Fibroblast of upper back skin (primary cell): ENCODE results near the gene IGFBP4.

Source experiments
- DNase-seq: peaks from one replicate; pipeline ENCODE4 v3.0.0-alpha.2; 2013

IGFBP4 gene

DNA sequence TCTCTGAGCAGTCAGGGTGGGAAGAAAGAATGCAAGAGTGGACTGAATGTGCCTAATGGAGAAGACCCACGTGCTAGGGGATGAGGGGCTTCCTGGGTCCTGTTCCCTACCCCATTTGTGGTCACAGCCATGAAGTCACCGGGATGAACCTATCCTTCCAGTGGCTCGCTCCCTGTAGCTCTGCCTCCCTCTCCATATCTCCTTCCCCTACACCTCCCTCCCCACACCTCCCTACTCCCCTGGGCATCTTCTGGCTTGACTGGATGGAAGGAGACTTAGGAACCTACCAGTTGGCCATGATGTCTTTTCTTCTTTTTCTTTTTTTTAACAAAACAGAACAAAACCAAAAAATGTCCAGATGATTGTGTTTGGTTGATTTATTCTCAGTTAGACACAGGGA is 14.1 kb downstream of the IGFBP4 start:
- DNase-seq = no peak

DNA sequence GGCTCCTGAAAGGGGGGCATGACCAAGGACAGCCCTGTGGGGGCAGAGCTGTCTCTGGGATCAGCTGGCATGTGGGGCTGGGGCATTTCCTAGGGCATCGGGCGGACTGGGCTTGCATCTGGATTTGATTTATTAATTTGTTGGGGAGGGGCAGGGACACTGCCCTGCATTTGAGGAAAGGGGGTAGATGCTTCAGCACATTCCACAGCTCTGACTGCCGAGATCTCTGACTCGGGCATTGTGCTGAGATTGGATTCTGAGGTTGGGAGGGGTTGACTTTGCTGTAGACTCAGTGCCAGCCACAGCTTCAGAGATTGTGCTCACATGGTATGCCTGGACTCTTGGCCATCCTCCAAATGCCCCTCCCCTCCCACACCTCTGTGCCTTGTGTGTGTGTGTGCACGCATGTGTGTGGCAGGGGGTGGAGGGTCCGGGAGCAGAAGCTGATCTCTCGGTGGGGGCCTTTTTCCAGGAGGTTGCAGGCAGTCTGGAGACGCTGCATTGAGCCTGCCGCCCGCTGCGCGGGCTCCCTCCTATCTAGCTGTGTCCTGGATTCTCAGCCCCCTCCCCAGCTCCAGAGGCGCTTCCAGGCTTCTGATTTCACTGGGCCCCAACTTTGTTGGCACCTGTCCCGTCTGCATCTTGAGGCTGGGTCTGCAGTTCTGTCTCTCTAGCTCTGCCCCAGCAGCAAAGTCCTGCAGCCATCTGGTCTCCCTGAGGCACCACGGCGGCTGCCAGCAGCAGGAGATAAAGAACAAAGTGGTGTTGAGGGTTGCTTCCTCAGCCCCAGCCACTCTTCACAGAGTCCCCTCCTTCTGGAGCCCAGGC is 14.9 kb downstream of the IGFBP4 start:
- DNase-seq = peak; percentile 95

DNA sequence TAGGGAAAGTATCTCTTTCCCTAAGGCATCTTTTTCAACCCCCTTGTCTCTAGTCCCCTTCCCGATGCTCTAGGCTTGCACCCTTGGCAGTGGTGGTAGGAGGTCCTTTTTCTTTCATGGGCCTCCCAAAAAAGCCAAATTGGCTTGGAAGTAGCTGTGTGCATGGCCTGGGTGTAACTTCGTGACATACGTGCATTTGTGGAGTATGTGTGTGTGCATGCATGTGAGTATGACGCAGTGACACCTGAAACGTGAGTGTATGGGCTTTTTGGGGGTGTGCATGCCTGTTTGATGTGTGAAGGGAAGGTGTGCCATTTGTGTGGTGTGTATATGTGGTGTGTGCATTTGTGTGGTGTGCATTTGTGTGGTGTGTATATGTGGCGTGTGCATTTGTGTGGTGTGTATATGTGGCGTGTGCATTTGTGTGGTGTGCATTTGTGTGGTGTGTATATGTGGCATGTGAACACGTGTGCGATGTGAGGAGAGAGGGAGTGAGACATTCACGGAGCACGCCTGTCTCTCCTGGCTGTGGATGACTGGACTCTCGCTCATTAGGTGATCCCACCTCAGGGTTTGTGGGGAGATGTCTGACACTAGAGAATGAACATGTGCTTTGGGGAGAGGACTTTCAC is 15.7 kb downstream of the IGFBP4 start:
- DNase-seq = no peak

DNA sequence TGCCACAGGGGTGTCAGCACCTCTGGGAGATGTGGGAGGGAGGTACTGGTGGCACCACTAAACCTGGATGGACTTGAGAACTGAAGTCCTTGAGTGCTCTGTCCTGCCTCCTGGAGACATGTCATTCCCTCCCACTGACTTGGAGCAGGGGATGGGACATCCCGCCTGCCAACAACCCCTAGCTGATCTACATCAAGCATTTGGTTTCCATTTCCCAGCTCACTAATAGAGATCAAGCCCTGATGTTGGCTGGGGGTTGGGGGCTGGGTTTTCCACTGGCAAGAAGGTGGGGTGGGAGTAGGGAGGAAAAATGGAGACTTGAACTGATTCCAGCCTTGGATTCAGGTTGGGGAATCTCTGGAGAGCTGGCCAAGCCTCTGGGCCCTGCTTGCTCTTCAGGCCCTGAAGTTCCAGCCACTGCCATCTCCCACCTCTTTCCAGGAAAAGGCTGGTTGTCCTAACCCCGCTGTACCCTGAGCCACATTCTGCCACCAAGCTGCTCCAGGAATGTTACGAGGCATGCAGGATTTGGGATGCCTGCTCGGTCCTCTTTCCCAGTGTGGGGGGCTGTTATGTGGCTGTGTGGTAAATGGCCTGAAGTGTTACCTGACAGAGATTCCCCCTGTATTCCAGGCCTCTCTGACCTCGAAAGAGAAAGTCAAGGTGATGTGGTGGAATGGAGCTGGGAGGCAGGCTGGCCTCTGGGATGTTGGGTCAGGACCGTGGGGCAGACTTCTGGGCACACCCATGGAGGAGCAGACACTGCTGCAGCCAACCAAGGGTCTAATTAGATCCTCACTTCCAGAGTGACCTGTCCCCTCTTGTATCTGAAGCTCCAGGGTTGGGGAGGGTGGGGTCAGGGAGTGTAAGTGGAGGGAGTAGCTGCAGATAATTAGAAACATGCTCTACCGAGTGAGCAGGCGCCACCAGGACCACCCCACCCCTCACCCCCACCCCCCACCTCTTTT is 16.7 kb downstream of the IGFBP4 start:
- peak; percentile 56 for DNase-seq

DNA sequence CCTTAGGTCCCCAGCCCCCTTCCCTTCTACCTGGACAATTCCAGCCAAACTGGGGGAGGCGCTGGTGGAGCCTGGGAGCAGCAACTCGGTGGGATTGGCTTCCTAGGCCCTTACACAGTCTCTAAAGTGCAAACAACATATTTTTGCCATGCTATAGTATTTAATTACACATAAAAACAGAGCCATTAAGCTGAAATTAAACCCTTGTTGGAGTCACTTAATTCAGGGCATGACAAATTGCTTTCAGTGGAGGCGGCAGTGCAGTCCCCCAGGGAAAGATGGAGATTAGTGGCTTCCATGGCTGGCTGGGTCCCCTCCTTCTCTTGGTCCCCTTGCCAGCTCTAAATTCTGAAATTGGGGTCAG is 17.3 kb downstream of the IGFBP4 start:
- no peak for DNase-seq

DNA sequence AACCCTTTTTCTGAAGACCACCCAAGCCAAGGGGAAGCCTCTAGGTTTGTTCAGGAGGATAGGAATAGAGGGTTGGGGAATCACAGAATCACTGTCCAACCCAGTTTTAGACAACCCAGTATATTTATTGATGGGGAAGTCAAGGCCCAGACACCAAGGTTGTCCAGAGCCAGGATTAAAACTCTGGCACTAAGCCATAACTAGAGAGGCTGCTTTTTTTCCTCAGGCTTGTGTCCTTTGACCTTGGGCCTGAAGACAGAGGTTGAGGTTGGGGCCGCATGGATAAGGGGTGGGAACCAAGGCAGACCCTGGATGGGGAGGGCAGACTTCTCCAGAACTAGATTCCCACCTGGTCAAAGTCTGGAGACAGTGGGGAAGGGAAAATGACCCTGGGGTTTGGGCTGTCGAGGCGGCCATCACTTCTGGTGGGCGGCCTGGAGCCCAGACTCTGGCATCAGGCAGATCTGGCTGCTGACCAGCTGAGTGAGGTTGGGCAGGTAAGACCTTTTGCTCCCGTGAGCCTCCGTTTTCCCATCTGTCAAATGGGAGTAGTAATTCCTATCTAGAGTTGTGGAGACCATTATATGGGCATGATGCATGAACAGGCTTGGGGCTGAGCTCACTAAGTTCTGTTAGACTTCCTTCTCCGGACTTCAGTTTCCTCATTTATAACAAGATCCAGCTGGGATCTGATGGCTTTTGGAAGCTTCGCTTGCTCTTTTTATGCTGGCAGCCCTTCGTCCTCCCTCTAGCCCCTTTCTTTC is 17.9 kb downstream of the IGFBP4 start:
- DNase-seq = peak; percentile 68

DNA sequence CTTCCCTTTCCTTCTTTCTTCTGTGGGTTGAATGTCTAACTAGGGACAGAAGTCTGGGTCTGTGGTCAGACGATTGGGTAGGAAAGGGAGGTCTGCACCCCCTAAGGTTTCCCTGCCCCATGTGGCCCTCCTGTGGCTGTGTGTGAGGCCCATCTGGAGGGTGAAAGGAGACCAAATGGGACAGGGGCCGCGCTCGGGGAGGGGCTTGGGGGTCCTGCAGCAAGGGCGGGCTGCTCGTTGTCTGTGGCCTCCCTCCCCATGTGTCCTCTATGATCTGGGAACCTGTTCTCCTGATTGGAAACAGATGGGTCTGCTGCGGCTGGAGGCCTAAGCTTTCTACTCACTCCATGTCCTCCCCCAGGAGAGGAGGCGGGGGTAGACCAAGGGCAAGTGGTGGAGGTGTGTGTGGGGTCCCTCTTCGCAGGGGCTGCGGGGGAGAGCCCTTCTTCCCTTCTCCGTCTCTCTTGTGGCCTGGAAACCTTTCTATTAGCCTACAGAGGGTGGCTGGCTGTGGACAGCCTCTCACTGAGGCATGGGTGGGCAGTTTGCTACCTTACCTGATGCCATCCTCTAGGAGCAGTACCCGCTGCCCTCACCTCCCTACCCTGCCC is 18.6 kb downstream of the IGFBP4 start:
- peak; percentile 73 for DNase-seq

DNA sequence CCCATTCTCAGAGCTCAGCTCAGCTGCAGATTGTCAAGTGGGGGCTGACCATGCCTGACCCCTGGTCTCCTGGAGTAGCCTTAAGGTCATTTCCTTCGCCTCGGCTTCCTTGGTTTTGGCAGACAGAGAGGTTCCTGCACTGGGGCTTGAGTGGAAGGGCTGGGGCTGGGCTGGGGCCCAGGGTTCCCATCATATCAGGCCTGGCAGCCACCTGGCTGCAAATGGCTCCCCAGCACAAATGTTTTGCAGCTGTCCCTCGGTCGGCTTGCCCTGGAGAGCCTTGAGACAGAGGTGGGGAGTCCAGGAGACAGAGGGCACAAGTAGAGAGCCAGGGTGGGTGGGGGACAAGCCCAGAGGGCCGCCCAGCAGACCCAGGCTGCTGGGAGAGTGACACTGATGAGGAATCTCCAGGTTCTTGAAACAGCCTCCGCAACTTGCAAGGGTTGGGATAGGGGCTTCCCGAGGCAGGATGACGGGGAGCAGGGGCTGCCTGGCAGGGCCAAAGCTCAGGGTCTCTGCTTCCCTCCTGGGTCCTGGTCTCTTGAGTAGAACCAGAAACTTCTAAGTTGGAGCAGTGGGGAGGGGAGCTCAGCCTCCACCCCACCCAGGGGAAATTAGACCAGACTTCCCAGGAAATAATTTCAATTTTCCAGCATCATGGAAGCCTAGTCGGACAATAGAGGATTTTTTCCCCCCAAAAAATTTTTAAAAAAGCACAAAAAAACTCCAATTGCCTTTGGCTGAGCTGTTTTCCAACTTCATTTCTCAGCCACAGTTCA is 19.3 kb downstream of the IGFBP4 start:
- DNase-seq = no peak

DNA sequence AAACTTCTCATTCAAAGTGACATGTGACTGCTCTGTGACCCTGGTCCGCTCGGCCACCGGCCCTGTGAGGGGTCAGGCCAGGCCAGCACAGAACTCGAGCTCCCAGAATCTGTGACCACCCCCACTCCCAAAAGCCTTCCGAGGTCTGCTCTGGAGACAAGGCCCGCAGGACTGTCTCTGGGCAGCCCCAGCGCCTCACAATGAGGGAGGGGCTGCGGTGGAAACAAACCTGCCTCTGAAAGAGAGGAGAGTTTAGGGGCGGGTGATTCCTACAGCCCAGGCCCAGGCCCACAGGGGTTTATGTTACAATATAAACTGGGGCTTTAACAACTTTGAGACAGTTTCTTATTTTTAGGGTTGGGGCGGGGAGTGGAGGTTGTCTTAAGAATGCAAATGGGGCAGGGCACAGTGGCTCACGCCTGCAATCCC is 19.9 kb downstream of the IGFBP4 start:
- DNase-seq = no peak

DNA sequence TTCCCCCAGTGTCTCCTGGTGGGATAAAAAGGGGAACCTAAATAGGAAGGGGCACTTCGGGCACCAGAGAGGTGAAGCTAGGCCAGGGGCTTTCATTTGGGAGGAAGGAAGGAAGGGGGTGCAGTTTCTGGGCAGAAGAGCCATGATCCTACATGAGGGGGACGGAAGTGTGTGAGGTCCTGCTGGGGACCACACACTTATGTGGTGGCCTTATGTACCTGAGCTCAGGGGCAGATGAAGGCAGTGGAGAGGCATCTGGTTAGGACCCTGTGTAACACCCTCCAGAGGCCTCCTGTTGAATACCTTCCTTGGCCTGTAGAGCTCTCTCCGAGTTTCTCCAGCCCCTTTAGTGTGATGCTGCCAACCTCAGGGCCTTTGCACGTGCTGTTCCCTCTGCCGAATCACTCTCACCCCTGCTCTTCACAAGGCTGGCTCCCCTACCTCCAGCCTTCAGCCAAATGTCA is 21.2 kb downstream of the IGFBP4 start:
- DNase-seq = no peak

DNA sequence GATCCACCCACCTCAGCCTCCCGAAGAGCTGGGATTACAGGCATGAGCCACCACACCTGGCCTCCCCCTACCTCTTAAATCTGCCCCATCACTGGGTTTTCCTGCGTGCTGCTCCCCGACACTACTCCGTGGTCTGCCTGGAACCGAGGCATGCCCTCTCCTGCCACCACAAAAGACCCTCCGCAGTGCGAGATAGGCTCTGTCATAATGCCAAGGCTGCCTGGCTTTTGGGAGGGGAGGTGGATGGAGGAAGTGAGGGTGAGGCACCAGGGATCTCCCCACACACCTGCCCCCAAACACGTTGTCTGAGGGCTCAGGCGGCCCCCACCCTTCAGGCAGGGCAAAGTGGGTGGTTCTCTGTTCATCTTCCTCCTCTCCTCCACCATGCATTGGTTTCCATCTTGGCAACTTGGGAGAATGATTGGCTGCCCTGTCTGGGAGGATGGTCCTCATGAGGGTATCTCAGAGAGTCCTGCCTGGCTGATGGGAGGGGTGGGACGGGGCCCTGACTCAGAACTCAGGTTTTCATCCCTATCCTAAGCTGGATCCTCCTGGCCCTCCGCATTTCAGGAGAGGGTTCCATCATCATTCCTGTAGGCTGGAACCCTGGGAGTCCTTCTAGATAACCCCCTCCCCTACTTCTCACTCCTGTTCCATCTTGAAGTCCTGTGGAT is 23.2 kb downstream of the IGFBP4 start:
- no peak for DNase-seq

DNA sequence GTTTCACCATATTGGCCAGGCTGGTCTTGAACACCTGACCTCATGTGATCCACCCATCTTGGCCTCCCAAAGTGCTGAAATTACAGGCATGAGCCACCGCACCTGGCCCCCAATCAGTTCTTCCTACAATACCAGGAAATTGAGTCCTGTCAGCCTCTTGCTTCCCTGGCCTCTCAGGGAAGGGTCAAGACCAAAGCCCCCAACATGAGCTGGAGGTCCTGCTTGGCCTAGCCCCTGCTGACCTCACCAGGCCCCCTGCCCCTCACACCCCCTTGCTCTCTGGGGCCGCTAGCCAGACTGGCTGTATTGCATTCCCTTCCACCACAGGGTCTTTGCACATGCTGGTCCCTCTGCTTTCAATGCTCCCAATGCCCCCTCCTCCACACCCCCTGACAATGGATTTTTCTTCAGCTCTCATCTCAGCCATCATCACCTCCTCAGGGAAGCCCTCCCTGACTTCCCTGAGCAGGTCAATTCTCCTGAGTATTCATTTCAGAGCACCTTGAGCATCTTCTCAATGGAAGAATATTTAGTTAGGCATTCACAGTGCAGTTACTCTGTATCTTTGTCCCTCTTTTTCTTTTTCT is 24.1 kb downstream of the IGFBP4 start:
- no peak for DNase-seq

DNA sequence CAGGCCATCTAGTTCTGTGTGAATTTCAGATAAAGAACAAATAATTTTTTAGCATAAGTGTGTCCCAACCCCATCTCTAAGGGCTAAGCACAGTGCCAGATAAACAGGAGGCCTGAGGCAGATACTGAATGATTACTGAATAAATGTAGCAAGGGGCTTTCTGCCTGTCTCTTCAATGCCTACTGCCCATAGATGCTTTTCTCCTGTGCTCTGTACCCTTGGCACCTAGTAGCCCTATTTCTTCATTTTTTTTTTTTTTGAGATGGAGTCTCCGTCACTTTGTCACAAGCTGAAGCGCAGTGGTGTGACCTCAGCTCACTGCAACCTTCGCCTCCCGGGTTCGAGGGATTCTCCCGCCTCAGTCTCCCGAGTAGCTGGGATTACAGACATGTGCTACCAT is 25.3 kb downstream of the IGFBP4 start:
- DNase-seq = no peak

DNA sequence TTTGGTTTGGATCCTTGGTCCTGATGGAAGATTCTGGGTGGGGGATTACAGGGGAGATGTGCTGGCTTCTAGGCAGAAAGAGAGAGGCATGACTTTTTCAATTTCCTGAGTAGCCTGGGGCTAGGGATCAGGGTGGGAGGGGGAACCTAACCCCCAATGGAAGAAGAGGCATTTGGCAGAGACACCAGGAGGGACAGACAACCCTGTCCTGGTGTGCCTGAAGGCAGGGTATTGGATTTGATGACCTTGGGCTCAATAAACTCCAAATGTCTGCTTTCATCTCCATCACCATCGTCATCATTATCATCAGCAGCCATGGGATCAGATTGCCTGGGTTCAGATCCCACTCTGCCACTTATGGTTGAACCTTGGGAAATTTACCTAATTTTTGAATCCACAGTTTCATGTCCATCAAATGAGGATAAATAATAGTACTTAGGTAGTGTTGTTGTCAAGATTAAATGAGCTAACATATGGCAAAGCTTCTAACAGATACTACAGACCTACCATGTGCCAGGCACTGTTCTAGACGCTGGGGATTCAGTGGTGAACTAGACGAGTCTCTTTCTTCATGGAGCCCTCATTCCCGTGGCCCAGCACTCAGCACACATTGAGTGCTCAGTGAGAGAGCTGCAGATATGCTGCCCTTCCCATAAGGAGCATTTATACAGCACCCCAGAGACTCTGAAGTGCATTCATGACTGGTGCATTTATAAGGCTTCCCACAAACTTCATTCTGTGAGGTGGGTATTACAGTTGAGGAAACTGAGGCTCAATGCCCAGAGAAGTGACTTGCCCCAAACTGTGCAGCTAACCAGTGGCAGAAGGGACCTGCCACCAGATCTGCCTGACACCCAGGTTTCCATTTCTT is 26.8 kb downstream of the IGFBP4 start:
- no peak for DNase-seq

DNA sequence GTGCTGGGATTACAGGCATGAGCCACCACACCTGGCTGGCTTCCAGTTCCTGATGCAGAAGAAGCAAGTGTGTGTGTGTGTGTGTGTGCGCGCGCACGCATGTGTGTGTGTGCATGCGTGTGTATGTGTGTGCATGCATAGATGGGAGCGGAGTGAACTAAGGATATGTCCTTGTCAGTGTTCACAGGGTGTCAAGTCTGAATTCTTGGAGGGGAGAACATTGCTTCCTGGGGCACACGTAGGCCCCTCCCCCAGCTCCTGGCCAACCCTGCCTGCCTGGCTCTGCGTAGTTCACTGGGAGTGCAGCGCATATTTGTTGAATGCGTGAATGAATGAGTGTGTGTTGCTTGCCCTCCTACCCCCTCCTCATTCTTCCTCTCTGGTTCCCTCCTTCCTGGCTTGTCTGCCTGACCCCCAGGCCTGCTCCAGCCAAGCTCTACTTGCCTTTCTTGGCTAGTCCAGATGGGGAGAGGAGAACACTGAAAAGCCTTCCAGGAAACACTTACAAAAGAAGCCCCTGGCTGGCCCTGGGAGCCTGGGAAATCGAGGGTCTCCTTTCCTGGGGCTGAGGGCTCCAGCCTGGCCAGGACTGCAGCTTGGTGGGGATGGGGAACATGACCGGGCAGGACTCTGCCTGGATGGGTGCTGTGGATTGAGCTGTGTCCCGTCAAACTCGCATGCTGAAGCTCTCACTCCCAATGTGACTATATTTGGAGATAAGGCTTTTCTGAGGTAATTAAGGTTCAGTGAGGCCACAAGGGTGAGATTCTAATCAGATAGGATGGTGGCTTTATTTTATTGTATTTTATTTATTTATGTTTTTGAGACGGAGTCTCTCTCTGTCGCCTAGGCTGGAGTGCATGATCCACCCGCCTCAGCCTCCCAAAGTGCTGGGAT is 27.9 kb downstream of the IGFBP4 start:
- DNase-seq = peak; percentile 87

DNA sequence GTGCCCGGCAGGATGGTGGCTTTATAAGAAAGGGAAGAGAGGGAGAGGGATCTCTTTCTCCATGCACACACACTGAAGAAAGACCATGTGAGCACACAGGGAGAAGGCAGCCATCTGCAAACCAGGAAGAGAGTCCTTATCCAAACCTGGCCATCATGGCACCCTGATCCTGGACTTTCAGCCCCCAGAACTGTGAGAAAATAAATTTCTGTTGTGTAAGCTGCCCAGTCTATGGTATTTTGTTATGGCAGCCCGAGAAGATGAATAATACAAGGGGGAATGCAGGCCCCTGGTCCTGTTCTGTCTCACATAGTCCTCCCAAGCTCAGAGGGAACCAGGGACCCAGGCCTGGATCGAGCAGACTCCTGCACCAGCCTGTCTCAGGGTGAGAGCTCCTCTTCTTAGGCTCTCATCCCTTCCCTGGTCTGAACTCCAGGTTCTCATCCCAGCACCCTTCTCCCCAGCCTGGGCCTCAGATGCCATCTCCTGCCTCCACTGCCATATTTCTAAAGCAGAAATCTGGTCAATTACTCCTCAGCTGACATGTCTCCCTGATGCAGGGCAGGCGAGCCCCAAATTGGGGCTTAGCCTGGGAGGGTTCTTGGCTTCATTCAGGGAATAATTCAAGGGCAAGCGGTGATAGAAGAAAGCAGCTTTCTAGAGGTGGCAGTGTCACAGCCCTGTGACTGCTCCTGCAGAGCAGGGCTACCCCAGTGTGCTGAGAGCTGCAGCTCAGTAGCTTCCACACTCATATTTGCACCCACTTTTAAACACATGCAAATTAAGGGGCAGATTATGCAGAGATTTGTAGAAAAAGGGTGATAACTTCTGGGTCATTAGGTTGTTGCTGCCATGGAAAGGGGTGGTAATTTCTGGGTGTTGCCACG is 28.8 kb downstream of the IGFBP4 start:
- DNase-seq = peak; percentile 36
